CD4-positive, alpha-beta memory T cell (primary cell): ENCODE data around the gene CA5A. TPM values are rescaled to one million over a fixed set of nuclear protein-coding genes. Genes with fewer than 3 reads are reported as not detected.

Source experiments
- CTCF ChIA-PET: fragments of 350-600 bp; sonication (Branson Sonifier 250); formaldehyde crosslinking; loops from one replicate; lab custom pipeline; 2021; ENCODE audit warnings: inconsistent platforms; ENCODE audit not compliant: partially characterized antibody; lab: Charles Lee
- POLR2A ChIA-PET: fragments of 350-600 bp; sonication (Branson Sonifier 250); formaldehyde crosslinking; loops from one replicate; lab custom pipeline; 2021; ENCODE audit not compliant: partially characterized antibody; lab: Charles Lee
- DNase-seq, 5 donors: peaks; one replicate each; pipeline versions ENCODE4 v3.0.0 to v3.0.0-alpha.2; 2020 to 2022; ENCODE audit warnings: mixed read lengths in 1 of 5
- H3K27ac ChIP-seq: one replicate; pipeline ENCODE4 v1.7.0; 2013; ENCODE audit warnings: low read depth, low read length
- H3K27me3 ChIP-seq: 2 replicates; pipeline ENCODE4 v1.7.0; 2013; ENCODE audit warnings: mild to moderate bottlenecking, low read length, moderate library complexity; ENCODE audit not compliant: insufficient read depth
- H3K36me3 ChIP-seq: 2 replicates; pipeline ENCODE4 v1.7.0; 2013; ENCODE audit warnings: mild to moderate bottlenecking, low read length, moderate library complexity; ENCODE audit not compliant: insufficient read depth
- H3K4me1 ChIP-seq: 2 replicates; pipeline ENCODE4 v1.7.0; 2013; ENCODE audit warnings: mild to moderate bottlenecking, low read length, moderate library complexity; ENCODE audit not compliant: insufficient read depth
- H3K4me3 ChIP-seq, 2 donors: one replicate each; pipeline ENCODE4 v1.7.0; 2013; ENCODE audit warnings: low read length in 2 of 2, mild to moderate bottlenecking in 1 of 2
- H3K9me3 ChIP-seq, 2 donors: one replicate each; pipeline ENCODE4 v1.7.0; 2013; ENCODE audit warnings: low read length in 2 of 2, control low read depth in 1 of 2; ENCODE audit not compliant: control insufficient read depth in 1 of 2
- H3K27ac Mint-ChIP-seq, 7 donors: one replicate each; pipeline ENCODE4 v1.8.0; 2020 to 2021; ENCODE audit warnings: mixed read lengths in 7 of 7, mild to moderate bottlenecking in 6 of 7, inconsistent platforms in 3 of 7, moderate library complexity in 3 of 7
- H3K27me3 Mint-ChIP-seq, 2 donors: one replicate each; pipeline ENCODE4 v1.8.0; 2020 to 2021; ENCODE audit warnings: mixed read lengths in 2 of 2
- H3K36me3 Mint-ChIP-seq, 2 donors: one replicate each; pipeline ENCODE4 v1.8.0; 2020 to 2021; ENCODE audit warnings: mixed read lengths in 2 of 2, inconsistent platforms in 1 of 2, mild to moderate bottlenecking in 1 of 2
- H3K4me1 Mint-ChIP-seq, 4 donors: one replicate each; pipeline ENCODE4 v1.8.0; 2020 to 2021; ENCODE audit warnings: mixed read lengths in 4 of 4, mild to moderate bottlenecking in 1 of 4
- H3K4me3 Mint-ChIP-seq, 8 donors: one replicate each; pipeline ENCODE4 v1.8.0; 2020 to 2021; ENCODE audit warnings: mixed read lengths in 8 of 8, mild to moderate bottlenecking in 7 of 8, moderate library complexity in 6 of 8, inconsistent platforms in 3 of 8
- H3K9me3 Mint-ChIP-seq, 8 donors: one replicate each; pipeline ENCODE4 v1.8.0; 2020 to 2021; ENCODE audit warnings: mixed read lengths in 8 of 8, mild to moderate bottlenecking in 5 of 8, inconsistent platforms in 3 of 8, moderate library complexity in 1 of 8
- intact Hi-C: fragments of 100-400 bp; cut with micrococcal nuclease; formaldehyde crosslinking; loops from one replicate; pipeline ENCODE4 v1.15.1; 2023
- polyA plus RNA-seq, 2 donors: library from polyadenylated mRNA; unstranded; fragments of 300-500 nt; fragmentation: Illumina TruSeq; gene quantifications; one replicate each; pipeline ENCODE4 v1.2.3, GENCODE V29; 2021
- total RNA-seq, 2 experiments: library from RNA; stranded (reverse); gene quantifications; one replicate each; pipeline ENCODE4 v1.2.3, GENCODE V29; 2021

The CA5A gene
- total and polyA plus RNA-seq, 4 experiments from 2014 or later: not detected

- POLR2A ChIA-PET: interaction anchor here (1.4 kb wide), 1 partner anchor 188 kb away, joined by 4 read pairs; the partner anchor contains the start of gene KLHDC4
- peak overlapping the region; percentile 56 to 89 (median 72) for H3K4me3 Mint-ChIP-seq
- CTCF ChIA-PET: interaction anchor here (0.5 to 1.6 kb wide), 4 partner anchors 15 to 176 kb away, joined by 3 to 4 read pairs (median 4); no protein-coding TSS in a partner anchor
- Histone ChIP-seq H3K36me3 (peaks cover 3% of the 10 kb centered on the region), H3K4me3 (no peak overlapping the region), H3K4me1 (peaks cover 63% of the 10 kb centered on the region), H3K27ac (no peak overlapping the region), H3K9me3 (no peaks in the 10 kb centered on the region), H3K27me3 (no peaks in the 10 kb centered on the region)
- no peak for DNase-seq
- H3K9me3 Mint-ChIP-seq: peaks cover 0 to 2% (median 0%) of the 10 kb centered on the region in 8 donors
- H3K27ac Mint-ChIP-seq: peak overlapping the region; percentile 76 to 98 (median 90)
- H3K27me3 Mint-ChIP-seq: no peaks in the 10 kb centered on the region
- intact Hi-C loops: loop anchor here (5.0 kb wide), 1 partner anchor 1289 kb away; no protein-coding TSS in a partner anchor
- H3K36me3 Mint-ChIP-seq: peaks cover 9 to 45% of the 10 kb centered on the region in 2 donors
- peaks cover 36 to 75% (median 58%) of the 10 kb centered on the region in 4 donors for H3K4me1 Mint-ChIP-seq
Measured at GRCh38 chr16:87953308-87954215, 17.2 kb upstream of the CA5A start.

GRCh38 chr16:87952751-87953150 lies 16.4 kb upstream of the CA5A start:
- H3K9me3 Mint-ChIP-seq: peaks cover 0 to 2% (median 0%) of the 10 kb centered on the region in 8 donors
- peaks cover 3% of the 10 kb centered on the region for H3K36me3 ChIP-seq
- DNase-seq: no peak
- peak overlapping the region; percentile 36 to 98 (median 85) for H3K27ac Mint-ChIP-seq
- intact Hi-C loops: loop anchor here (5.0 kb wide), 1 partner anchor 1290 kb away; no protein-coding TSS in a partner anchor
- peaks cover 59% of the 10 kb centered on the region for H3K4me1 ChIP-seq
- peak overlapping the region; percentile 74 for H3K27ac ChIP-seq
- no peaks in the 10 kb centered on the region for H3K27me3 ChIP-seq
- POLR2A ChIA-PET: interaction anchor here (1.4 kb wide), 1 partner anchor 187 kb away, joined by 4 read pairs; the partner anchor contains the start of gene KLHDC4
- CTCF ChIA-PET: interaction anchor here (1.0 to 1.5 kb wide), 3 partner anchors 82 to 607 kb away, joined by 3 to 4 read pairs (median 3); no protein-coding TSS in a partner anchor
- peaks cover 33 to 67% (median 54%) of the 10 kb centered on the region in 4 donors for H3K4me1 Mint-ChIP-seq
- H3K27me3 Mint-ChIP-seq: peaks cover 0 to under 1% of the 10 kb centered on the region in 2 donors
- H3K36me3 Mint-ChIP-seq: peaks cover 9 to 41% of the 10 kb centered on the region in 2 donors
- no peaks in the 10 kb centered on the region for H3K9me3 ChIP-seq
- H3K4me3 ChIP-seq: peak overlapping the region; percentile 49 to 70
- peak overlapping the region; percentile 79 to 93 (median 89) for H3K4me3 Mint-ChIP-seq

GRCh38 chr16:87951552-87952538 lies 15.5 kb upstream of the CA5A start:
- H3K4me1 ChIP-seq: peaks cover 52% of the 10 kb centered on the region
- Mint-ChIP-seq H3K4me3 (peak overlapping the region; percentile 81 to 100 (median 98)), H3K36me3 (peaks cover 9 to 34% of the 10 kb centered on the region in 2 donors), H3K4me1 (peaks cover 30 to 58% (median 48%) of the 10 kb centered on the region in 4 donors), H3K27ac (peak overlapping the region; percentile 75 to 98 (median 94)), H3K9me3 (peaks cover 0 to 2% (median 0%) of the 10 kb centered on the region in 8 donors), H3K27me3 (peaks cover 0 to 2% of the 10 kb centered on the region in 2 donors)
- peak overlapping the region; percentile 74 for H3K27ac ChIP-seq
- no peaks in the 10 kb centered on the region for H3K9me3 ChIP-seq
- intact Hi-C loops: loop anchor here (1.0 to 5.0 kb wide), 4 partner anchors 83 to 1290 kb away; partner anchors contain the start of genes SLC7A5 and ZC3H18
- ChIA-PET POLR2A (interaction anchor here (0.6 to 1.5 kb wide), 12 partner anchors 8 to 568 kb away, joined by 3 to 11 read pairs (median 4); partner anchors contain the start of genes FBXO31, KLHDC4 and SLC7A5), CTCF (interaction anchor here (0.8 to 1.8 kb wide), 9 partner anchors 9 to 607 kb away, joined by 3 to 9 read pairs (median 3); no protein-coding TSS in a partner anchor)
- peak in 1 of 5 donors; percentile 15 for DNase-seq
- H3K27me3 ChIP-seq: no peaks in the 10 kb centered on the region
- H3K4me3 ChIP-seq: peak overlapping the region; percentile 49 to 70
- no peaks in the 10 kb centered on the region for H3K36me3 ChIP-seq

- H3K4me3 Mint-ChIP-seq: peak within 1 kb of the TSS; percentile 97 to 100 (median 99)
- no peaks in the 10 kb centered on the region for H3K9me3 ChIP-seq
- H3K27ac ChIP-seq: peak within 1 kb of the TSS; percentile 74
- peaks cover 0 to 2% of the 10 kb centered on the region in 2 donors for H3K27me3 Mint-ChIP-seq
- H3K4me1 ChIP-seq: peaks cover 43% of the 10 kb centered on the region
- H3K27ac Mint-ChIP-seq: peak within 1 kb of the TSS; percentile 98 to 100 (median 100)
- CTCF ChIA-PET: interaction anchor here (0.8 to 1.8 kb wide), 6 partner anchors 10 to 186 kb away, joined by 3 to 9 read pairs (median 3); no protein-coding TSS in a partner anchor
- peaks cover 0 to 2% (median 0%) of the 10 kb centered on the region in 8 donors for H3K9me3 Mint-ChIP-seq
- H3K4me1 Mint-ChIP-seq: peaks cover 23 to 49% (median 39%) of the 10 kb centered on the region in 4 donors
- peak within 1 kb of the TSS; percentile 89 to 90 for H3K4me3 ChIP-seq
- H3K36me3 Mint-ChIP-seq: peaks cover 9 to 26% of the 10 kb centered on the region in 2 donors
- peak; percentile 98 to 99 (median 99) for DNase-seq
- intact Hi-C loops: loop anchor here (1.0 to 5.0 kb wide), 4 partner anchors 82 to 1291 kb away; partner anchors contain the start of genes SLC7A5 and ZC3H18
- POLR2A ChIA-PET: interaction anchor here (0.6 to 1.5 kb wide), 11 partner anchors 9 to 567 kb away, joined by 3 to 11 read pairs (median 4); partner anchors contain the start of genes FBXO31, KLHDC4 and SLC7A5
- no peaks in the 10 kb centered on the region for H3K27me3 ChIP-seq
- no peaks in the 10 kb centered on the region for H3K36me3 ChIP-seq
Measured at GRCh38 chr16:87950765-87951551, 14.6 kb upstream of the CA5A start, which contains the start of gene BANP. Gene BANP, plus strand, starts transcription at chr16:87951434. Its CDS starts 23,682 bp downstream, at chr16:87975116.

- no peaks in the 10 kb centered on the region for H3K27me3 ChIP-seq
- POLR2A ChIA-PET: interaction anchor here (1.0 kb wide), 1 partner anchor 14 kb away, joined by 3 read pairs; no protein-coding TSS in a partner anchor
- Mint-ChIP-seq H3K4me3 (peak overlapping the region in 4 of 8 donors; percentile 6 to 52 (median 36)), H3K9me3 (peaks cover 0 to 2% (median 0%) of the 10 kb centered on the region in 8 donors), H3K36me3 (peaks cover 9 to 22% of the 10 kb centered on the region in 2 donors), H3K27me3 (peaks cover 0 to 2% of the 10 kb centered on the region in 2 donors), H3K4me1 (peaks cover 16 to 32% (median 25%) of the 10 kb centered on the region in 4 donors), H3K27ac (peak overlapping the region in 2 of 7 donors; percentile 7 to 60)
- intact Hi-C loops: no loop called here
- no peaks in the 10 kb centered on the region for H3K36me3 ChIP-seq
- no peaks in the 10 kb centered on the region for H3K9me3 ChIP-seq
- CTCF ChIA-PET: interaction anchor here (0.9 to 1.1 kb wide), 2 partner anchors 170 to 180 kb away, joined by 3 read pairs; no protein-coding TSS in a partner anchor
- H3K4me1 ChIP-seq: peaks cover 26% of the 10 kb centered on the region
- no peak overlapping the region for H3K4me3 ChIP-seq
- no peak overlapping the region for H3K27ac ChIP-seq
- DNase-seq: no peak
Measured at GRCh38 chr16:87949071-87949744, 12.9 kb upstream of the CA5A start.
